NCI-H460 (cell line): Measurements from ENCODE around the gene ULK2. TPM values are rescaled to one million over a fixed set of nuclear protein-coding genes. Genes with fewer than 3 reads are reported as not detected.
"Not testable (repeated sequence)": the region's sequence is repeated elsewhere in the genome, so short reads cannot be mapped to it uniquely, and the experiment has no call there.

Experiments
- DNase-seq: peaks from one replicate; pipeline ENCODE4 v3.0.0-alpha.2; 2016; ENCODE audit warnings: low read depth; ENCODE audit errors: extremely low read depth
- polyA plus RNA-seq: library from polyadenylated mRNA; depleted of rRNA; stranded (reverse); fragments of >200 nt; gene quantifications from 2 replicates; pipeline ENCODE4 v1.2.3, GENCODE V29; 2014; cell fraction: nucleus; rRNA removed
- total RNA-seq: library from RNA; depleted of rRNA; stranded (reverse); fragments of >200 nt; shearing (Covaris generic); gene quantifications from 2 replicates; pipeline ENCODE4 v1.2.3, GENCODE V29; 2014; rRNA removed

The ULK2 gene
- total RNA-seq: 24.4 and 31.8 TPM in 2 replicates
- polyA plus RNA-seq: 22.2 and 35.8 TPM in 2 replicates

DNA sequence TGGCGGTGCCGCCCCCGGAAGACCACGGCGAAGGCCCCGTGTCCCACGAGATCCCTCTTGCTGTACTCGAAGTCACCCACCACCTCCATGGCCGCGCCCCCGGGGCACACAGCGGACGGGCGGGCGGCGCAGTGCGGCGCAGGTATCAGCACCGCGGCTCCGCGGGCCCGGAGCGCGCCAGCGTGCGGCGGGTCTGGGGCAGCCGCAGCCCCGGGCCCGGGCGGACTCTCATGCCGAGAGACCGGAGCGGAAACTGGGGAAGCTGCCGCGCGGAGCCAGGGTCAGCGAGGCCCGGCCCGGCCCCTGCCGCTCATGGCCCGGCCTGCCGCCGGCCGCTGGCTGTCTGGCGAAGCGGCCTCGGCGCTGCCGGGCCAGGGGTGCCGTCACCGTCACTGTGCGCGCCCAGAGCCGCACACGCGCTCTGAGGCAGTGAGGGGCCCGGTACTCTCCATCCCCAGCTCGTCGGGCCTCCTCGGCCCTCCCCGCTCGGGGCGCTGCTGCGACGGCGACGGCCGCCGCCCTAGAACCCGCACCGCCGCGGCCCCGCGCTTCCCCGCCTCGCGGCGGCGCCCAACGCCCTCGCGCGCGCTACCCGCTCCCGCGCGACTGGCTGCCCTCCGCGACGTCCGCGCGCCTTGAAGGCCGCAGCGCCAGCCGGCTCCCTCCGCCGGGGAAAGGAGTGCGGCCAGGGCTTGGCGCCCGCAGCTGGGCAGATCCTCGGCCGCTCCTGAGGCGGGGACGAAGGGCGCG is at the start of gene ULK2:
Gene ULK2, minus strand, starts transcription at position 608 of the 750 bp plus-strand sequence. Its CDS starts 519 bp downstream, at position 89.
- DNase-seq: peak; percentile 43

DNA sequence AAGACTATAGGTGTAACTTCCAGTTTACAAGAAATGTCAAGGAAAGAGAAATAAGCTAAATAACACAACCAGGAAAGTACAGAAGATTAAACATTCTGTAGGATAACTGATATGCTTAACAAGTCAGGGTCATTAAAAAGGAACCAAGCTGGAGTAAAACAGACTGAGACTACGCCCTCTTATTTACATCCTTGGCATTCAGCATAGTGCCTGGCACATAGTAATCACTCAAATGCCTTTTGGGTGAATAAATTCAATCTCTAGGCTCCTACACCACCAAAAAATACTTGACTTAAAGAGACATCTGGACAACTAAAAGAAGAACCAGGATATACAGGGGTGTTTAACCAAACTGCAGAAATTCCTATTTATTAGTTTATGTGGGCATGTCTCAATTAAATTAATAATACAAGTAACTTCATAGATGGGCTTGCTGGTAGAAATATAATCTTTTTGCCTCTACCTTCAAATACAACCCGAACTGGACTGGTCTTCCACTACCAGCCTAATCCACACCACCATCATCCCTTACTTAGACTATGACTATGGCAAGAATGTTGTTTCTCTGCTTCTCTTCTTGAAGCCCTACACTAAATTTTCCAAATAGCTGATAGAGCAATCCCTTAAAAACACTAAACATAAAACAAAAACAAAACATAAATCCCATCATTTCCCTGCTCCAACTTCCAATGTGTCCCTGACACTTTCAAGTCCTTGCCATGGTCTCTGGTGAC is 47.7 kb upstream of the ULK2 start:
- no peak for DNase-seq

- no peak for DNase-seq
These were observed 43.3 kb upstream of the ULK2 start for GRCh38 chr17:19911033-19911432.

DNA sequence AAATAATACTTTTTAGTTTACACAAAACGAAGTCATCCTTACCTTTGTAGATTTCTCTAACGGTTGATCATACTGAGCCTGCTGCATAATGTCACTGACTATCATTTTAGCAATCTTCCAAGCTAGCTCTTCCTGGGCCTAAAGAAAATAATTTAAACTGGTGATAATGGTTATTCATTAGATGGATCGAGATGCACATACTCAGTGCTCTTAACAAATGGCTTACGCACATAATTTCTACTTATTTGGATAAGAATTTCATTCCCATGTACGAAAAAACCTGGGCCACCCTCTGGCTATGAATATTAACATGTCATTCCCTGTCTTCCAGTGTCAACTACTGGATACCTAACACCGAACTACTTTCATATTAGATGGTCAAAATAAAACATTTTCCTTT is 41.4 kb upstream of the ULK2 start:
- no peak for DNase-seq

GRCh38 chr17:19905502-19905901 is 37.8 kb upstream of the ULK2 start:
- no peak for DNase-seq

DNA sequence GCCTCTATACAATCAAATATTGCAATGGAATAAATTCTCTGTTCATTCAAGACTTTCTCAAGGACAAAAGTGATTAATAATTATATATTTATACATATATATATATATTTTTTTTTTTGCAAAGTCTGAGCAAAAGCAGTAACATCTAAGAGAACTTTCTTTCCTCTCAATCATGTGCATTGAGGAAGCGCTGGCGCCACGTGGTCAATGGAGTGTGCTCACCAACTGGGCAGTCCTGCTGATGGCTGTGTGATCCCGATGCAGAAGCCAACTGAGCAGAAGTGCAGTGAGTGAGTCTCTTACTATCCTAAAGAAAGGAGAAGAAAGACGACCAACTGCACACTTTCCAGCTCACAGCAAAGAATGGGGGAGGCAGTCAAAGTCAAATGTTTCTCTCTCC is 37.2 kb upstream of the ULK2 start:
- no peak for DNase-seq

DNA sequence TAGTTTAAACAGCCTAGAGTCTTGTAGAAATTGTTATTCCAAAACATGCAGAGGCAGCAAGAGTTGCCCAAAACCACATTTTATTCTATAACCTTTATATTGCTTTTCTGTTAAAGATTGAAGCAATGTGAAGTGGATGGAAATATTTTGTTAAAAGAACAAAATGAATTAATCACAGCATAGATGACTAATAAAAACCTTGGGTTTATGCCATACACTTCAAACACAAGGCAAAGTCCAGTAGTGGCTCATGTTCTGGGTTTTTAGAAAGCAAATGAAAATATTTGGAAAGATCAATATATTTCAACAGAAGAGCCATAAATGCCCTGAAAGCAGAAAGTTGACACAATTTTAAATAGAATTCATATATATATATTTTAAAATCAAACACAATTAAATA is 36.7 kb upstream of the ULK2 start:
- DNase-seq: no peak

DNA sequence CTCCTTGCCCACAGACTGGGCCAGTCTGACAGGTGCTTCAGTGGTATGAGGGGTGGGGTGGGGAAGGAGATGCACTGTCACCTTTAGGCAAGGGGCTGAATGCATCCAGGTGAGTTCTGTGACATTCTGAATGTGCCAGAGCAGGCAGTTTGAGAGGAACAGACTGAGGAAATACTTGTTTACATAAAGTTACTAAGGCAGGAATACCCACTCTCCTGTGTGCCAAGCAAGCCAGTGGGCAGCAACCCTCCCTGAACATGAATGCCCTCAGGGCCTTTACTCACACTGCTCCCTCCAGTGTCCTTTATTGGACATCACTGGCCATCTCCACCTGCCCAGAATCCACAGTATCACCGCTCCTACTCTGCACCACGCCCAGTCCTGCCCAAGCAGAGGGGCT is 33.1 kb upstream of the ULK2 start:
- no peak for DNase-seq

DNA sequence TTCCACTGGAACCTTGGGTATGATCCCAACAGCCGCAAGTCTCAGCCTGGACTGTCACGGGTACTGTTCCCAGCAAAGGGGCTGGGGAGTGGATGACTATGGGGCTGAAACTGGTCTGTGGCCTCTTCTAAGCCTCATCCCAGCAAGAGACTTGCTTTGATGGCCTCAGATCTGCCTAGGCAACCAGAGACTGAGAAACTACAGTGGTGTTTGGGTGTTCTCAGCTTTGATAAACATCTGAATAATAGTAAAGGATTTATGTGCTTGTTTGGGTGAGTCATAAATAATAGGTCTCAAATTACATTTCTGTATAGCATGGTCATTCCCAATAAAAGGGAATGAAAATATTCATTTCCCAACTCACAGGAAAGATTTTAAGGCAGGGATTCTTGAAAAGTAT is 30.2 kb upstream of the ULK2 start:
- no peak for DNase-seq

GRCh38 chr17:19897090-19897837 is 29.5 kb upstream of the ULK2 start:
- DNase-seq: no peak

DNA sequence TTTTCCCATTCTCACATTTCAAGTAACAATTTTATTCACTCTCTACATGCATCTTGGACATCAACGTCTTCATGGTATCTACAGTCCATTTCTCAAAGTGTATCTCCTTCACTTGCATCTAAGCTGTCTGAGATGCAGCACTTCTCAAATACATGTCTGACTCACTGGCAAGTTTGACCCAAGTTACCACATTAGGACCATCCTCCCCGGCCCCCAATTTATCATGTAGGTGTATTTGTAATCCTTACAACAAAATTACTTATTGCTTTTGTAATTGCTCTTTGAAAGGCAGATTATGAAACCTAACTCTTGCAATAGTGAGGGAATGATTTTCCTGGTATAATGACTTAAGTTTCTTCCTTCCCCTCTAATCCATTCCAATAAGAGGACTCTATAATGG is 28.9 kb upstream of the ULK2 start:
- DNase-seq: no peak

DNA sequence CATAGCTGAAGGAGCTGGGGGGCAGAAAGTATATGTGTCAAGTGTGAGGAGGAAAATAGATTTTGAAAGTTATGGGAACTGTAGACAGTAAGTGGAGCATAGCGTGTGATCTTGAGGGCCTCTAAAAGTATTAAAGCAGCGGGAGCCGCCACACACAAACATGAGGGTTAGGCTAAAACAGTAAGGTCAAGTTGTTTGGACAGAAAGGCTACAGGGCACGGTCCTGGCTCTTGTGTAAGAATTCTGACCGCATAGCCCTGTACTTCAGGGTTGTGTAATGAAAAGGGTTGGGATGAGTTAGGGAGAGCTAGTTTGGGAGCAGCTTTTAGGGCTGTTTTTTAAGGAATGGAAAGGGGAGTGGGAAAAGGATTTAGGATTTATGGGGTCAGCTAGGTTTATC is 22.8 kb upstream of the ULK2 start:
- not testable (repeated sequence) for DNase-seq

- DNase-seq: not testable (repeated sequence)
These were observed 22.3 kb upstream of the ULK2 start for GRCh38 chr17:19890001-19890400.

- DNase-seq: no peak
These were observed 18.4 kb upstream of the ULK2 start for GRCh38 chr17:19886116-19886515.

DNA sequence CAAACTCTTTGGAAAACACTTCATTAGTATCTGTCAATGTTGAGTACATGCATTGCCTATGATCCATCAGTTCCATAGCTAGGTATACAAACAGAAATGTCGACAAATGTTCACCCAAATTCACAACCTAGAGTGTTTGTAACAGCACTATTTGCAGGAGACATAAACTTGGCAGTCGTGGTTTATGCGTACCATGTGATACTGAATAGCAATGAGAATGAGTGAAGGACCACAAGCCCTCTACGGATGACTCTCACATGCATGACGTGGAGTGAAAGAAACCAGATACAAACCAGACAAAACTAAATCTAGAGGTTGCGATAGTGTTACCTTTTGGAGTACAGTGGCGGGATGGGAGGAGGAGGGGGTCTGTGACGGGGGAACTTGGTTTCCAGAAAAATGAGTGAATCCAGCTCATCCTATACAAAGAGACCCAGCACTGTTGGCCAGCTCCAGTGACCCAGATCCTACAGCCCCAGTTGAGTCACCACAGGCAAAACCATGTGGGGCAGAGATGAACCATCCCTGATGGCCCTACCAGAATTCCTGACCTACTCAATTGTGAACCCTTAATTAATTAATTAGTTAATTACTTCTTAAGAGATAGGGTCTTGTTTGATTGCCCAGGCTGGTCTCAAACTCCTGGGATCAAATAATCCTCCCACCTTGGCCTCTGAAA is 15.9 kb upstream of the ULK2 start:
- no peak for DNase-seq

DNA sequence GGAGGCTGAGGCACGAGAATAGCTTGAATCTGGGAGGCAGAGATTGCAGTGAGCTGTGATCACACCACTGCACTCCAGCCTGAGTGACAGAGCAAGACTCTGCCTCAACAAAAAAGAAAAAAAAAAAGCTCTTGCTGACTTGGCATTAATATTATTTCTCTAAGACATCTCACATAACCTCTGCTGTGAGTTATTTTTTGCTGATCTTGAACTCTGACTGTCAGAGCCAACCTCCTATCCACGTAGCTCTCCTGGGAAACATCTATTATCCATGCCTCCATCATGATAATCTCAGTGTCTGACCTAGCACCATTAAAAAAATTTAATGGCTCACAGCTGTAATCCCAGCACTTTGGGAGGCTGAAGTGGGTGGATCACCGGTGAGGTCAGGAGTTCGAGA is 12.7 kb upstream of the ULK2 start:
- DNase-seq: no peak

DNA sequence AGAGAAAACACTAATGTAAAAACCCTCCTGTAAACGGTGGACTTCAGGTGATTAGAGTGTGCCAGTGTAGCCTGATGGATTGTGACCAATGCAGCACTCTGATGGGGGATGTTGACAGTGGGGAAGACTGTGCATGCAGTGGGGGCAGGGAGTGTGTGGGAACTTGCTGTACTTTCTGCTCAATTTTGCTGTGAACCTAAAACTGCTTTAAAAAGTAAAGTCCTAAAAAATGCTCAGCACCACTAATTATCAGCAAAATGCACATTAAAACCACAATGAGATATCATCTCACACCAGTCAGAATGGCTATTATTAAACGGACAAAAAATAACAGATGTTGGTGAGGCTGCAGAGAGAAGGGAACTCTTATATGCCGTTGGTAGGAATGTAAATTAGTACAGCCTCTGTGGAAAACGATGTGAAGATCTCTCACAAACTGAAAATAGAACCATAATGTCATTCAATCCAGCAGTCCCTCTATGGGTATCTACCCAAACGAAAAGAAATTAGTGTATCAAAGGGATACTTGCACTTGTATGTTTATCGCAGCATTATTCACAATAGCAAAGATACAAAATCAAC is 9.7 kb upstream of the ULK2 start:
- no peak for DNase-seq

GRCh38 chr17:19876529-19877161 is 8.9 kb upstream of the ULK2 start:
- no peak for DNase-seq

DNA sequence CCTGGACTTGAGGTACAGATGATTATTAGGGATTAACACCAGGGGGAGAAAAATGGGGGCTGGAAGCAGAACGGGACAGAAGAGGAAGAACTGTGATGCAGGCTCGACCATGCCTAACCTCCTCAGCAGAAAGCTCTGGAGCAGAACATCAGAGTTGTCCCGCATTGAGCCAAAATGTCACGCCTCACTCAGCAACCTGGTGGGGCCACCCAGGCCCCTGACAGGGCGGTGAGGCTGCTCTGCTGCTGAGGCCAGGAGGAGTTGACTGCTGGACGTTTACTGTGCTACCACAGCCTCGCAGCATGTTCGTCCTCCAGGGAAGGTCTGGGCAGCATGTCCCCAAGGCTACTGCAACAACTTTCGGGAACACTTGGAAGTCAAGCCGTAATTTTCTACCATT is 6.5 kb upstream of the ULK2 start:
- DNase-seq: no peak

DNA sequence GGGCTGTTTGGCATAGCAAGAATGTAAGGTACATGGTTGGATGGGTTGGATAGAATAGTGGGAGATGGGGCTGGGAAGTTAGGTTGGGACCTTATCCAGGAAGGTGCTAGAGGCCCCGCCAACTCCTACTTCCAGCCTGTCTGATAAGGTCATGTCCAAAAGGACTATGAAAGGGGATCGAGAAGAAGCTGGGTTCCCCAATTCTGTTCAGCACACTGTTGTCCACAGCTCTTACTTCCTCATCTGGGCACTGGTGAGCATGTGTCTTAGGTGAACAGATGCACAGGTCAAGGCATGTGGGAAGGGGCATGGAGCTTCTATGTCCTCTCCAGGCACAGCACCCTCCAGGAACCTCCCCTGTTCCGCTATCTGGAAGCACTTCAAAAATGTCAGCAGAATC is 5.6 kb upstream of the ULK2 start:
- DNase-seq: no peak
